Brain pericyte (primary cell): ENCODE data around the gene PALLD.

Source experiments
- DNase-seq: peaks from one replicate; pipeline ENCODE4 v3.0.0-alpha.2; 2012; ENCODE audit warnings: low read depth, low spot score

PALLD gene

DNA sequence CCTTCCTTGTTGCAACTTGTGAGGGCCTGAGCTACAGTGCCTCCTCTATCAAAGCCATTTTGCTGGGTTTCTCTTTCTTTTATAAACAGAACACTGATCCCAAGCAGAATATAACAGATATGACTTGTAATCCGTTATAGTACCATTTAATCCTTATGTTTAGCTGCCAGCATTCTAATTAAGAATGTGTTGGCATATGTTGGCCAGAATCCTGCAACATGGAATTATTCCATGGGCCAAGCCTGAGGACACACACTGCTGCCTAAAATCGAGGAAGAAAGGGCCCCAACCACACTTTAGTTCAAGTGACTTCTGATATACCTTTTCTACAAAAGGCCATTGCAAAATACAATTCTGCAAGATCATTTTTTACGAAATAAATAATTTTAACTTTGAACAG is 28.0 kb downstream of the PALLD start:
- DNase-seq, result no peak

DNA sequence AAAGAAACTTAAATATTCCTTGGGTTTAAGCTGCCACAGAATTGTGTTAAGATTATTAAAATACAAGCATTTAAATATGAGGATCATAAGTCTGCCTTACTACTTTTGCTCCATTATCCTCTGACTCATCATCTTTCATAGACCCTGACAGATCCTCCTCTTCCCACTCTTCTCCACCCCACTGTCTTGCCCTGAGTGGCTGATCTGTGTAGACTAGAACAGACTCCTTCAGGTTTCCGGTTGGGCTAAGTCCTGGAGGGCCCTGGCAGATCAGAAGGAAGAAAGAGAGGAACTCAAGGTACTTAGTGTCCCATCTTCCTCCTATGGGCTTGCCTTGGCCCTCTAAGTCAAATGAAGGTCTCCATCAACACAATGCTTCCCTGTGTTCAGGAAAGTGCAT is 30.7 kb downstream of the PALLD start:
- no peak for DNase-seq

DNA sequence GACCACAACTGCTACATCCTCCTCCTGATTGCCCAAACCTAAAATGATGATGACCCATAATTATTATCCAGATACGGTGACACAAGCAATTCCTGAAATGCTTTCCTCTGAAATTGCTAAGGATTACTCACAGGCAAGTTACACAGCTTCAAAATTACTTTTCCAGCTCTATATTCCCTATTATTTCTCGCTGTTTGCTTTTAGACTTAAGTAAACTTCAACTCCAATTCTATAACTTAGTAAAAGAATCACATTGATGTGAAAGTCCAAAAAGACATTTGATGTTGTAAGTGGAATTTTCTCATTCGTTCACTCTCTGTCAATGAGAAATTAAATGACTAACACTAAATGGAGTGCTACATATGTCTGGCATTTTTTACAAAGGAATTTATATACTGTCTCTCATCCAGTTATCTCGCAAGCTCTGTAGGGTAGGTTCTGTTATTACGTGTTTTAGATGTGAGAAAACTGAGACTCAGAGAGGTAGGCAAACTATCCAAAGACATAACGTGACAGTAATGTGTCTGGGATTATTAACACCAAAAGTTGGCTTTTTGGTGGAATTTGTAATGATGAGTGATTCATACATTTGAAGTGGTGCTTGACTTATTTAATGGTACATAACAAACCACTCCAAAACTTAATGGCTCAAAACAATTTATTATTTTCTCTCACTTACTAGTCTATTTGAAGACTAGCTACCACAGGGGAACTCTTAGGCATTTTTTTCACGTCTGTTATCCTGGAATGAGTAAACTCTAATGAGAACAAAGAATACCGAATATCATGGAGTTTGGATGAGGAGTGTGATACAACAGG is 31.5 kb downstream of the PALLD start:
- DNase-seq, result no peak

DNA sequence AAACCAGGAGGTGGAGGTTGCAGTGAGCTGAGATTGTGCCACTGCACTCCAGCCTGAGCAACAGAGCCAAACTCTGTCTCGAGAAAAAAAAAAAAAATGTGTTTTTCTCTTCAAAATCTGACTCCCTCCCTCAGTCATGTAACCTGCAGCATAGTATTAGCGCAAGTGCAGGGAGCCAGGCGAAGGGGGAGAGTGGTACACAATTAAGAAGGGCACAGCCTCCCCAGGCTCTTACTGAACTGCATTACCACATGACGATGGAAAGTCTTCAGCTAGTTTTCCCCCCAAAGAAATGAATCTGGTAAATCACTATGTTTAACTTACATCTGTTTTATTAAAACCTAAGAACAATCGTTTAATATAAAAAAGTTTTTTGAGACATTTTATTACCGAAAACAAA is 32.4 kb downstream of the PALLD start:
- DNase-seq, result no peak

DNA sequence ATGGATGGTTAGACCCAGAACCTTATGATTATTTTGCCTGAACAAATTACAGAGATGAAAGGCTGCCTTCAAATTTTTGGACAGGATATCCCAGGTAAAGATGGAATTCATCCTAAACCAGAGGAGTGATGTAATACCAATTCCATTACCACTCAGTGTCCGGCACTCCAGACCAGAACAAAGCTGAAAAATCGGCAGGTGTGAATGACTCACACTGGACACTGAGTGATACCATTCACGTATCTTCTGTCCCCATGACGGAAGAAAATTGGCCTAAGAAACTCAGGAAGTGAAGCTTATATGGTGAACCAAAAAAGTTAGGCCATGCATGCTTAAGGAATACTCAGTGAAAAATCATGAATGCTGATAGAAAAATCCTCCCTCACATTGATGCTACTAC is 34.5 kb downstream of the PALLD start:
- no peak for DNase-seq

DNA sequence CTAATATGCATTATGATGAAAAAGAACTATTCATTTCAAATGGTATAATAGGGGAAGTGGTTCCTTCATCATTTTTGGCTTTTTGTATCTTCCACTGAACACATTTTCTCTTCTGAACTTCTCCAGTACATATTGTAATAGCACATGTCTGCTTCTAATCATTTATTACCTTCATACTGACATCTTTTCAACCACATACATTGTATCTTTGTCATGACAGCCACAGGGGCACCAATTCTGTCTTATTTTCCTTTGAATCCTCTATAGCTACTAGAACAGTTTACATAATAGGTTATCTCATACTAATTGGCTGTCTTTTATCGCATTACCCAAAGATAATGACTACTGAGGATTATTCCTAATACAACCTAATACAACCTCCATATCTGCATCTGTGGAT is 37.7 kb downstream of the PALLD start:
- DNase-seq, result no peak

DNA sequence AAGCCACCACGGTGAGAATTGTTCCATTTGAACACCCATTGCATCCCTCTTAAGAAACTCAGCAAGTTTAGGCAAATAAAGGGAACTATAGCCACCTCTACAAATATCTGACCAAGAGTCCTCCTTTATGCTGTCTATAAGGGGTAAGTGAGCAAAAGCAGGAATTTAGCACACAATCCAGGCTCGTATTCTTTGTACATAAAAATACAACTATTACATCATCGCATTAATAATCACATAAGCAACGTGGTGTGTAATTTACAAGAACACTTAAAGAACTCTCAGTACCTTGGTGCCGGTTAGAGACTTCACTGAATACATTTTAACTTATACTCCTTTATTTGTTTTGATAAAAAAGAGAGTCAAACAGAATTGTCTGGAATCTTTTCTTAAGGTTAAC is 38.8 kb downstream of the PALLD start:
- no peak for DNase-seq

DNA sequence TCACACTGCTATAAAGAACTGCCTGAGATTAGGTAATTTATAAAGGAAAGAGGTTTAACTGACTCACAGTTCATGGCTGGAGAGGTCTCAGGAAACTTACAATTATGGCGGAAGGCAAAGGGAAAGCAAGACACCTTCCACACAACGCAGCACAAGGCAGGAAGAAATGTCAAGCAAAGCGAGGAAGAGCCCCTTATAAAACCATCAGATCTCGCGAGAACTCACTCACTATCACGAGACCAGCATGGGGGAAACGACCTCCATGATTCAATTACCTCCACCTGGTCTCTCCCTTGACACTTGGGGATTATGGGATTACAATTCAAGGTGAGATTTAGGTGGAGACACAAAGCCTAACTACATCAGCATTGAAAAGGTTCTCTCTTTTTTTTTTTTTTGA is 39.6 kb downstream of the PALLD start:
- DNase-seq, result no peak

DNA sequence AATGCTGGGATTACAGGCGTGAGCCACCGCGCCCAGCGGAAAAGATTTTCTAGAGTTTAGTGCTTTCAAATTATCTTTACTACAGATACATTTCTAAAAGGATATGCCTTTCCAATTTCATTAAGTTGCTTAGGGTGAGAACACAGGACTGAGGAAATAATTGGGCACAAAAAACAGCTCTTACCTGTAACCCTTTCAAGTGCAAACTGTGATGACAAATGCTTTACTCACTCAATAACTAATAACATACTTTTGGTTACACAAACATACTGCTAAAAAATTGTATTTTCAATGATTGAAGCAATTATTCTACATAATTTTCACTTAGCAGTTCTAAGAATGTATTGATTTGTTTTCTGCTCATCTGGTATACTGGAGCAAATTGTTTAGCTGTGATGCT is 40.2 kb downstream of the PALLD start:
- DNase-seq, result no peak

DNA sequence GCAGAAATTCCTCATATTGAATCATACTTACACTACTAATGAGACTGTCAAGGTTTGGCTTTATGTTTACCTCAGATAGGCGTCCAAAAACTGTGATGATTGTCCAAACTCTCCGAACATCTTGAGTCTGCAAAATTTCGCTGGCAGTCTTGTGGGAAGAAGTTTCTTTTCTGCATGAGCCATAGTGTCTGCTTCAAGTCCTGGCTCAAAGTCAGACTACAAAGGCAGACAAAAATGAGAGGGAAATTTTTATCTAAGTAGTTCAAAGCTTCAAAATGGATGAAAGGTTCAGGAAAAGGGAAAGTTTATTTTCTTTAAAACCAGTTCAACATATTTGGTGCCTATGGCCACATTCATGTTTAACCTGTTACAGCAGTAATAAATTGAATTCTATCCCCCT is 40.7 kb downstream of the PALLD start:
- no peak for DNase-seq

DNA sequence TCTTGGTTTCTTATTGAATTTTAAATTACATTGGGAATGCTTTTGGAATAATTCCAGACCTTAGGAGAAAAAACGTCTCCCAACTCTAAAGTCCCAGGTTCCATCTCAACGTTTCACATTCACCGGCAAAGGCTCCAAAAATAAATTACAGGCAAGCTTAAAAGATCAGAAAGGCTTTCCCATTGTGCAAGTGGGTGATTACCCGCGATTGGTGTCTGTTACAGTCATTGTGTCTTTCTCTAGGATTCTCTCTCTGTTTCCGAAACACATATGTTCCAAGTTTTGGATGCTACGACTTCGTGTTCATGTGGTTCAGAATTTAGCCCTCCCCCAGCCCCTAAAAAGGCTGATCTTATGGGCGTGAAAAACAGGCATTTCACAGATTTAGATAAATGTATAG is 41.8 kb downstream of the PALLD start:
- DNase-seq, result no peak

DNA sequence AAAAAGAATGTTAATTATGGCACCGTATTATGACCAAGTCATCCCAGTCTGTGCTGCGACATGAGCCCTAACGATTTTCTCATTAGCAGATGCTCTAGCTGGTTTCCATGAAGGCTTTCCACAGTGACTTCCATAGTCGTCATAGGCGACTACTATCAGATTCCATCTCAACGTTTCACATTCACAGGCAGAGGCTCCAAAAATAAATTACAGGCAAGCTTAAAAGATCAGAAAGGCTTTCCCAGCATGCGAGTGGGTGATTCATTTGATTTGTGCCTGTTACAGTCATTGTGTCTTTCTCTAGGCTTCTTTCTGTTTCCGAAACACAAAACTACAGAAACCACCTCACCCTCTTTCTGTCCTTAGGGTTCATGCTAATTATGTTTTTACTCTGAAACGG is 43.2 kb downstream of the PALLD start:
- no peak for DNase-seq

DNA sequence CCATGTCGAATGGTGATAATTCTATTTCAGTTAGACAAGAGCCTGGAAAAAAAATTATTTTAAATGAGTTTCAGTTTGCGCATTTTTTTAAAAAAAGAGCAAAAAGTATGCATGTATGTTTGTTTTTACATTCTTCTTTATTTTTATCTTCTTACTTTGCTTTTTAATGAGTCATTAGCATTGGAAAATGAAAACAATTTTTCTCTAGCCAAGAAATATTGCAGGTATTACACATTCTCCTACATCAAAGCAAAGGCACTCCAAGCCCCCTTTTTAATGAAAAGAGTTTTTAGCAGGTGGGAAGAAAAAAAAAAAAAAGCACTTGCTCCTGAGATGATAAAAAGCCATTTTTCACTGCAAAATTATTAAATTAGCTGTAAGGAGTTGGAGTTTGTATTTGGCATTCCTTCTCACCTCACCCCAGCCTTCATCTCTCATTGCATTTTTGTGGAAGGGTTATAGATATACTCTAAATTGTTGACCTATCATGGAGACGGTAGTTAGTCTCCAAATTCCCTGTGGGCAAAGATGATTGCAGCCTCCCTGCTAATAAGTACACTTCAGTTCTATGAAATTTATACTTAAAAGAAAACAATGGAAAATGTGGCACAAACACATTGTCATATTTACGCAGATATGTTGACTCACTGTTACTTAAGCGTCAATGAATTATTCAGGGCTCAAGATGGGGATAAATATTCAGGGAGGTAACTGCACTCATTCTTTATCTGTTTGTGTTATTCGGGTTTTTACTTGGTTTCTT is 43.8 kb downstream of the PALLD start:
- no peak for DNase-seq

DNA sequence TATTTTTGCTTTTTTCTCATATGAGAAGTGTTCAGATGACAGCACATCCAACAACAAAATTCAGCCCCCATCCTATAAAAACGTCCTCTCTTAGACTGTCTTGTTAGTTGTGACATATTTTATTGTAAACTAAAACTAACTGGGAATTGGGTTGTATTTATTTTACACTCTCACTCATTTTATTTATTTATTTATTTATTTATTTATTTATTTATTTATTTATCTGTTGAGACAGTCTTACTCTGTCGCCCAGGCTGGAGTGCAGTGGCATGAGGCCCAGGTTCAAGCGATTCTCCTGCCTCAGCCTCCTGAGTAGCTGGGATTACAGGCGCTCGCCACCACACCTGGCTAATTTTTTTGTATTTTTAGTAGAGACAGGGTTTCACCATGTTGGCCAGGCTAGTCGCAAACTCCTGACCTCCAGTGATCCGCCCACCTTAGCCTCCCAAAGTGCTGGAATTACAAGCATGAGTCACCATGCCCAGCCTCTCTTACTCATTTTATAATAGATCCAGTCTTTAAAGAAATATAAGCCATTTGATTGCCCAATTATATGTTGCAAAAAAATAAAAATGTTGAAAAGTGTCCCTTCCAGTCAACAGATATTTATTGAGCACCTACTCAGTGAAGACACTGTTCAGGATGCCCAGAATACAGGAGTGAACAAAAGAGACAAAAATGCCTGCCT is 44.6 kb downstream of the PALLD start:
- no peak for DNase-seq

DNA sequence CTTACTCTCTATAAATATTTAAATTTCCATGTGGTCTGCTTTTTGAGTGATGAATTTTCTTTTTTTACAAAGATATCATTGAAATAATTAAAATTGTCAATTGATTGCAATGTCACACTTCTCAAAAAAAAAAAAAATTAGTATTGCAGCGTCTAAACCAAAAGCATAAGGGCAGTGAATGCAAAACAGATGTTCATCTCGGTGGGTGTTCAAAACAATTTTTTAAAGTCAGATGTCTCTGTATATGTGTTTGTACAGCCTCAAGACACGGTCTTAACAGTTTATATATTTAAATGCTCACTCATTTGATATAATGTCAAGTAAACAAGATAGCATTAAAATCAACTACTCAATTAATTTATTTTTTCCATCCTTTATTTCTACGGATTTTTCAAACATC is 52.3 kb downstream of the PALLD start:
- no peak for DNase-seq

DNA sequence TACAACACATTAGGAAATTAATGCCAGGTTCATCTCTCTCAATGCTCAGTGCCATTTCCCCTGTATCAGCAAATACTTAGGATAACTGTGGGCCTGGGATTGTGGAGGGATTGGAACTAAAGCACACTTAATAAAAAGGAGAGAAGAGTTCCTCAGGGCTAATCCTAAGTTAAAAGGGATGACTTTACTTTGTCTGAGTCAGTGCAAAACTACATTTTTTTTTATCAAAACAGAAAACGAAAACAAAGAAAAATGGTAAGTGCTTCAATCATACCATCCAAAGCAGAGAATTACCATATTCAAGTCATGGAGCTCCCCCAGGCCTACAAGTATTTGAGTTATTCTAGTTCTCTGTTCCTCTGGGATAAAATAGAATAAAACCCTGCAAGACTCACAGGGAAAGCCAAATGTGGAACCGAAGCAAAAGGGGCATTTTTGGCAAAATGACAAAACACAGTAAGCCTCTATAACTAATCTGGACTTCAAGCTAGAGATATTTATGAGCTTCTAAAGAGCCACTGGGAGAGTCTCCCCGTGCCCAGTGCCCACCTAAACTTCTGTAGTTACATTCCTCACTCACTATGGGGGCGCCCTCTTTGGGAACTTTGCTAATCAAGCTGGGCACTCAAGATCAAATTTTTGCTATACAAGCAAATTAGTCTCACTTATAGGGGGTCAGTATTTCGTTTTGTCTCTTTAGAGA is 53.4 kb downstream of the PALLD start:
- DNase-seq, result no peak

DNA sequence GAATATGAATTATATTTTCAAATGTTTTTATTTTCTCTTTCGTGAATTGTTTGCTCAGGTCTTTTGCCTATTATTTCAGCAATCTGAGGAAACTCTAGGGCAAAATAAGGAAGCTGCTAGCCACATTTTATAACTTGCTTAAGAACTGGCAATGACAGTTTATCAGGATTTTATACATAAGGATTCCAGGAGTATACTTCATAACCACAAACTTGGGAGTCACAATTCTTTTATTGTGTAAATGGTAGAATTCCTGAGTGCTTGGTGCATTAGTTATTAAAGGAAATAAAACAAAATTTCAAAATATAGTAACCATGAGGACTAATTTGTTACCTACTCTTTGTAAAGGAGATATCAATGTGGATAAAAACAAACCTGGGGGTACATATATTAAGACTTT is 54.4 kb downstream of the PALLD start:
- DNase-seq, result no peak

DNA sequence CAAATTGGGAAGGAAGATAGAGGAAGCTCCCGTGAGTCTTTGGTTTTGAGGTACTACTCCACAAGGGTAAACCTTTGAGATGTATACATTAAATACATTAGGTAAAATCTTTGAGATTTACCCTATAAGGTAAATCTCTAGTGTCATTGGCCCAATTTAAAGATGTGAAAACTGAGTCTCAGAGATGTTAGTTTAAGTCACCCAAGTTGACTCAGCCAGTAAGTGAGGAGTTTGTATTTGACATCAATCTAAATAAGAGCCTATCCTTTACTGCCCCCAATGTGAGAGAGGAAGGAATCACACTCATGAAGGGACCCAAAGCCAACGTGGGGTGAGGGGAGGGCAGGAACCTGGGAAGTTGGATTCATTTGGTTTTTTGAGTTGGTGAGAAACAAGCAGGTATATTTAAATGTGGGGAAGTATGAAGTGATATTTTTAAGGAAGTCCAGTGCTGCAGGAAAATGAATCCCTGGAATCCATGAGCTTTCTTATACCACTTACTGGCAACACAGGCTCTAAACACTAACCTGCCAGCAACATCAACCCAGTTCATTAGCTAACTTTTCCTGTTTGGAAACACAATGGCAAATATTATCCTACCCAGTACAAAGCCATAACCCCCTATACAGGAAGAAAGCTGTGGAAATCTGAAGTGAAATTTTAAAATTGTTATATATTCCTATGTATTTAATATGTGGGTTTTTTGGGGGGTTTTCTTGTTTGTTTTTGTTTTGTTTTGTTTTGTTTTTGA is 55.3 kb downstream of the PALLD start:
- DNase-seq, result no peak

DNA sequence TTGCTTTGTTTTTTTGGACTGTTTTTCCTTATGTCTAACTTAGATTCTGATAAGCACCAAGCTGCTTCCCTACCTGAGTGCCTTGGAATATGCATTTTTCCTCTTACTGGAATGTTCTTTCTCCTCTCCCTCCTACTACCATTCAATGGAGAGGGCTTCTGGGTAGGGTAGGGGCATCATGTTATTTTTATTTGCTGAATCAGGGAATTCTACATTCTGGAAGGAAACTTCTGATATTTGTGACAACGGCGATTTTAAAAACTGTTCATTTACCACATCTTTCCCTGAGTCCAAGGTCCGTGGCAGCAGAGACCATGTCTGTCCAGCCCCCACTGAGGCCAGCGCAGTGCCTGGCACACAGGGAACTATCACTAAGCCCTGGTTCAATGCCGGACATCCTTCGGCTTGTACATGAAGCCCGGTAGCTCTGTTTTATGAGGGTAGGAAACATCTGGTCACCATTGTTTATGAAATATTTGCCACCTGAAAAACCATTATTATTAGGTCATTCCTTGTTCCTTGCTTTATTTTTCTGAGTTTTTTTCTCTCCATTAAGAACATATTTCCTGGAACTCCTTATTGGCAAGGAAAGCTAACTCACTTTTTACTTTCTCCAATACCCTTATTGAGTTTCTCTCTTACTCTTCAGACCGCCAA is 57.0 kb downstream of the PALLD start:
- no peak for DNase-seq

DNA sequence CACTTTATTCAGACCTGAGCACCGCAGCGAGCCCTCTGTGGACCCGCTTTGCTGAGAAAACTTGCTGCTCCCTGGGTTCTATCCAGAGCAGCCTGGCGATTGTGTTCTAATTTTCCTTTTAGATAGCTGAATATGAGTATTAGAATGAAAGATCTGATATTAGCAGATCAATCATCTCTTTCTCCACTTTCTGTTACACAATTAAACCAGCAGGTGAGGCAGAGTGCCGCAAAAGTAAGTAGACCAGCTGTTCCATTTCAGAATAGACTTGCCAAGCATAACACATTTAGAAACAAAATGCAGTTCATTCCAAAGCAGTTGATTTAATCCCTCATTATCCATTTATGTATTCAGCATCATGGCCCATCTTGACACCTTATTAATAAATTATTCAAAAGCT is 58.6 kb downstream of the PALLD start:
- DNase-seq, result no peak

DNA sequence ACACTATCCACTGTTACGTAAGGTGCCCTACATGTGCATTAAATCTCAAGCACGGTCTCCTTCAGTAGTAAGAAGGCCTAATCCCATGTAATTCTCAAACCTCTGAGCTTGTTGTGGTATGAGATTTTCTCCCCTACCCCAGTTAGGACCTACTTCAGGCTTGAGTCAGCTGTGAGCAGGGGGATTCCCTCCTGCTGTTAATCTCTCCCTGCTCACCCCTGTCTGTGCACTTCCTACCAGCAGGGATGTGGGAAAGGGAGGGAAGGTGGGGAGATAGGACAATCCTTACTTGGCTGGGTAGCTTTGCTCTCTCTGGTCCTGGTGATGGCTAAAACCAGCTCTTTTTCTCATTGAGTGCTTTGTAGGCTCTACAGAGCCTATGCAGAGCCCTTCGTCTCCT is 60.8 kb downstream of the PALLD start:
- DNase-seq, result no peak
